Stimulated activated effector memory CD8-positive, alpha-beta T cell treated with anti-CD3 and anti-CD28 coated beads, Interleukin-12 subunit alpha, Interleukin-12 subunit beta, amount 100 ng/mL, for 72 hours (primary cell): ENCODE data around the gene RBFOX2.

Experiments used
- ATAC-seq: fragments of 150-1000 bp; cut with Tn5 transposase; 2 replicates; pipeline ENCODE4 v1.10.0; 2021
- DNase-seq, 2 donors: peaks; one replicate each; pipeline ENCODE4 v3.0.0; 2021 to 2022; ENCODE audit warnings: low spot score in 2 of 2
- H3K27ac Mint-ChIP-seq: one replicate; pipeline ENCODE4 v1.8.0; 2022; ENCODE audit warnings: mild to moderate bottlenecking, mixed read lengths
- H3K36me3 Mint-ChIP-seq: one replicate; pipeline ENCODE4 v1.8.0; 2022; ENCODE audit warnings: mild to moderate bottlenecking, mixed read lengths
- H3K4me1 Mint-ChIP-seq: one replicate; pipeline ENCODE4 v1.8.0; 2022; ENCODE audit warnings: mixed read lengths
- H3K4me3 Mint-ChIP-seq: one replicate; pipeline ENCODE4 v1.8.0; 2022; ENCODE audit warnings: mild to moderate bottlenecking, mixed read lengths
- H3K9me3 Mint-ChIP-seq: one replicate; pipeline ENCODE4 v1.8.0; 2022; ENCODE audit warnings: mixed read lengths

The RBFOX2 gene

DNA sequence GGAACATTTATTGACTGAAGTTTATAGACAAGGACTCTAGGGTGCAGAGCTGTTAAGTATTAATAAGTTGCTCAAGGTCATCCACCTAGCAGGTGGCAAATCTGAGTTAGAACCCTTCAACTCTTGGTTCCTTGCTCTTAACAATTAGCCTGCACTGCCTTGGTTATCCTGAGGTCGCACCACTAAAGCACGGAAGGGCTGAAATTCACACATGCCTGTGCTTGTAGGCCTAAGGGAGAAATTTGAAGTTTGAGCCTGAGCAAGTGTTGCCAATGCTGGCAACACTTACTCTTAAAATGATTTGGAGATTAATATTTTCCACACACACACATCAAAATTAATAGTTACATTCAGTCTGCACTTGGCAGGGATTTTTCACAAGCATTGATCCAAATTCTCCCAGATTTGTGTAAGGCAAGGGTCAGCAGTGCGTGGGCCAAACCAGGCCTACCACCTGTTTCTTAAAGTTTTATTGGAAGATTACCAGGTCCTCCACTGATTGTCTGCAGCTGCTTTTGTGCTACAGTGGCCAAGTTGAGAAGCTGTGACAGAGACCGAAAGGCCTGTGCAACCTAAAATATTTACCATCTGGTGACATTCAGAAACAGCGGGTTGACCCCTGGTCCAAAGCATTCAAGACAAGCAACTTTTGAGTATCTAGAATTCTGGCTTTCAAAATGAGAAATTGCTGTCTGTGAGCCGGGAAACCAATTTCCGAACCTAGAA lies 294.7 kb downstream of the RBFOX2 start:
- Mint-ChIP-seq H3K4me1 (no peaks in the 10 kb centered on the region), H3K9me3 (no peaks in the 10 kb centered on the region), H3K4me3 (no peak overlapping the region), H3K36me3 (no peaks in the 10 kb centered on the region), H3K27ac (no peak overlapping the region)
- no peak for DNase-seq
- no peak for ATAC-seq

DNA sequence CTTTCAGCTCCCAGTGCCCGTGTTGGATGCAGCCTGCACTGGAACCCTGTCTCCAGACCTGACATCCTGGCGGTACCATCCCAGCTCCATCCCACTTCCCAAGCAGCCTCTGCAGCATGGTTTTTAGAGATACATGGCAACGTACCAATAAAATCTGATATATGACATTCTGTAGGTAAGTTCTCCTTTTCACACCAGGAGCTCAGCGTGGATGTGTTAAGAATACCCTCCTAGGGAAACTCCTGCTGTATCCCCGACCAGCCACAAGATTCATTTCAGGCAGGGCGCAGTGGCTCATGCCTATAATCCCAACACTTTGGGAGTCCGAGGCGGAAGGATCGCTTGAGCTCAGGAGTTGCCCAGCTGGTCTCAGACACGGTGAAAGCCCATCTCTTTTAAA lies 295.6 kb downstream of the RBFOX2 start:
- no peaks in the 10 kb centered on the region for H3K4me1 Mint-ChIP-seq
- no peak overlapping the region for H3K27ac Mint-ChIP-seq
- H3K4me3 Mint-ChIP-seq: no peak overlapping the region
- no peaks in the 10 kb centered on the region for H3K36me3 Mint-ChIP-seq
- ATAC-seq (no peak), DNase-seq (no peak)
- no peaks in the 10 kb centered on the region for H3K9me3 Mint-ChIP-seq

DNA sequence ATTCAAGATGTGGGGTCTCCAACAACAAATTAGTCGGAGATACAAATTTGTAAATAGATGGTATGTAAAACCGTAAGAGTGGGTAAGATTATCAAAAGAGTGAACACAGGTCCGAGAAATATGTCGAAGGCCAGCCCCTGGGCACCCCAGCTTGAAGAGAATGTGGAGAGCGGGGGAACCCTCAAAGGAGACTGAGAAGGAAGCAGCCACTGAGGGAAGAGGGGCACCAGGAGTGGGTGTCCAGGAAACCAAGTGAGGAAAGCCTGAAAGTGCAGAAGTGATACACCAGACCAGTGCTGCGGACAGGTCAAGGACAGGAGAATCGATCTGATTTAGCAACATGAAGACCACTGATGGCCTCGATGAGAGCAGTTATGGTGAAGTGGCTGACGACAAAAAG lies 296.5 kb downstream of the RBFOX2 start:
- DNase-seq (no peak), ATAC-seq (no peak)
- no peak overlapping the region for H3K4me3 Mint-ChIP-seq
- no peaks in the 10 kb centered on the region for H3K36me3 Mint-ChIP-seq
- H3K9me3 Mint-ChIP-seq: no peaks in the 10 kb centered on the region
- H3K4me1 Mint-ChIP-seq: no peaks in the 10 kb centered on the region
- H3K27ac Mint-ChIP-seq: no peak overlapping the region

DNA sequence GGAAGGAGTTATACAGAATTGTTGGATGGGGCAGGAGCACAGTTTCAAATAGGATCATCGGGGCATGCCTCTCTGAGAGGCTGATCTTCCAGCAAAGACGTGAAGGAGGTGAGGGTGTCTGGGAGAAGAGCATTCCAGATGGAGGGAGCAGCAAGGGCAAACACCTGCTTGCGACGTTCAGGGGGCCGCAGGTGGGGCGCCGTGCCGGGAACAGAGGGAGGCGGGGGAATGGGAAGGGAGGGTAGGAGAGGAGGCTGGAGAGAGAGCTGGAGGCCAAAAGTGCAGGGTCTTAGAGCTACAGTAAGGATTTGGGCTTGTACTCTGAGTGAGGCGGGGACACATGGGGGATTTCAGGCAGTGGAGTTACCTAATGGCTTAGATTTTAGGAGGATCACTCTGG lies 297.3 kb downstream of the RBFOX2 start:
- Mint-ChIP-seq H3K9me3 (no peaks in the 10 kb centered on the region), H3K36me3 (no peaks in the 10 kb centered on the region), H3K4me3 (no peak overlapping the region), H3K4me1 (no peaks in the 10 kb centered on the region), H3K27ac (no peak overlapping the region)
- no peak for DNase-seq
- no peak for ATAC-seq

DNA sequence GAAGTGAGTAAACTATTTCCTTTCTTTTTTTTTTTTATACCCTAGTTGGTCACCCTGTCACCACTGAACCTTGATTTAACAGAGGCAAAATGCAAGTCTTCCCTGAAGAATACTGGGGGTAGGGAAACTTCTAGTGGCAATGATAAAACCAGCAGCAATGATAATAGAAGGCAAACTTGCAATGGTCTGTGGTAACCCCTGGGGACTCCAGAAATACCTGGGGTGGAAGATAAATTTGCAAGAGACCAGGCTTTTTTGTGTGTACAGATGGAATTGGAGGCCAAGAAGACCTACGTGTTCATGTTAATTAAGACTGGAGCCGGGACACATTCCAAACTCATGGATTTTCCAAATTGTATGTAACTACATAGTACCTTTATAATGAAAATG lies 299.3 kb downstream of the RBFOX2 start:
- Mint-ChIP-seq H3K4me3 (no peak overlapping the region), H3K9me3 (no peaks in the 10 kb centered on the region), H3K4me1 (no peaks in the 10 kb centered on the region), H3K27ac (no peak overlapping the region), H3K36me3 (no peaks in the 10 kb centered on the region)
- DNase-seq: no peak
- ATAC-seq: no peak

DNA sequence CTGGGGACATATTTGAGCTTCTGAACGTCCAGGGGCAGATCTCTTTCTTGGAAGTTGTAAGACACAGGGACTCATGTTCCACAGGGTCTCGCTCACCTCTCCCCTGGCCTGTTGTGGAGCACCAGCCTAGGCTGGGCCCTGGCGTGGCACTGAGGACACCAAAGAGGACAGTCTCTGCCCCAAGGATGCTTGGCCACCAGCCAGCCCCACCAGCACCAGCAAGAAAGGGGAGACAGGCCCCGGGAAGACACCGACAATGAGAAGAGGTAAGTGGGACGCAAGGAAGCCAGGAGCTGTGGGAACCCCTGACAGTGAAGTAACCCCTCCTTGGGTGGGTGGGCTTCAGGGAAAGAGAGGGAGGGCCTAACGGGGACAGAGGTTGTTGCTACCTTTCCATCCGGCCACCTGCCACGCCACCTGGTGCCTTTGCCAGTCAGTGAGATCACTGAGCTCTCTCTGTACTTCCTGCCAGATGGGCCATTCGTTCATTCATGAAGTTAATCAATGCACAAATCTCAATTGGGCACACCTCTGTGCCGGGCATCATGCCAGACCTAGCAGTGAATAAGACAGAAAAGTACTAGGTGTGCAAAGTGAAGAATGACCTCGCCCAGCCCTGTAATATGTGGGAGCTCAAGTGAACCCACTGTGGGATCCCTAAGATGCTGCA lies 299.9 kb downstream of the RBFOX2 start:
- no peak for DNase-seq
- ATAC-seq: no peak
- no peaks in the 10 kb centered on the region for H3K9me3 Mint-ChIP-seq
- no peaks in the 10 kb centered on the region for H3K36me3 Mint-ChIP-seq
- H3K27ac Mint-ChIP-seq: no peak overlapping the region
- H3K4me1 Mint-ChIP-seq: no peaks in the 10 kb centered on the region
- no peak overlapping the region for H3K4me3 Mint-ChIP-seq

DNA sequence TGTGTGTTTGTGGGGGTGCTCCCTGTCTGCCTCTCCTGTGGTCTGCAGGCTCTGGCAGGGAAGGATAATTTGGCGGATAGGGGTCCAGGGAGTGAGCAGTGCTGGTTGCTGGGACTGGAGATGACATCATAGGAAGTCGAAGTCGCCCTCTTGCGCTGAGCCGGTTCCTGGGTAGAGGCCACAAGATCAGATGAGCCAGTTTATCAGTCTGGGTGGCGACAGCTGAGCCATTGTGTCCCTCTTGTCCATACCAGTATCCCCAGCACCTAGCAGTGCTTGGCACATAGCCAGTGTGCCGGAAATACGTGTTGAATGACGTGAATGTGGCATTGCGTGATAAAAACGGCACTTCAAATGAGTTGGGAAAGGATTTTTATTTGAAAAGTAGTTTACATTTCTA lies 301.2 kb downstream of the RBFOX2 start:
- no peak for DNase-seq
- Mint-ChIP-seq H3K27ac (no peak overlapping the region), H3K4me1 (no peaks in the 10 kb centered on the region), H3K4me3 (no peak overlapping the region), H3K36me3 (no peaks in the 10 kb centered on the region), H3K9me3 (no peaks in the 10 kb centered on the region)
- no peak for ATAC-seq

DNA sequence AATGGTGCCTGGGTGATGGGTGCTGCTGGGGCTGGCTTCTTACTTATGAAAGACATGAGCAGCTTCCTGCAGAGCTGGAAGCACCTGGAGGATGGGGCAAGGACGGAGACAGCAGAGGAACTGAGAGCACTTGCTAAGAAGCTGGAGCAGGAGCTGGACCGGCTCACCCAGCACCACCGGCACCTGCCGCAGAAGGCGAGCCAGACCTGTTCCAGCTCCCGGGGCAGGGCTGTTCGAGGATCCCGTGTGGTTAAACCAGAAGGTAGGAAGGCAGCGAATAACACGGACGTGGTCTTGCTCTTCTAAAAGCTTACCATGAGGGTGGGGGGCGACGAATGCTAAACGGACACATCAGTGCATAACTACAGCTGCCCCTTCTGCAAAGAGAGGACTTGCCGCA lies 301.7 kb downstream of the RBFOX2 start:
- DNase-seq (no peak), ATAC-seq (no peak)
- Mint-ChIP-seq H3K36me3 (no peaks in the 10 kb centered on the region), H3K9me3 (no peaks in the 10 kb centered on the region), H3K4me3 (no peak overlapping the region), H3K4me1 (no peaks in the 10 kb centered on the region), H3K27ac (no peak overlapping the region)

DNA sequence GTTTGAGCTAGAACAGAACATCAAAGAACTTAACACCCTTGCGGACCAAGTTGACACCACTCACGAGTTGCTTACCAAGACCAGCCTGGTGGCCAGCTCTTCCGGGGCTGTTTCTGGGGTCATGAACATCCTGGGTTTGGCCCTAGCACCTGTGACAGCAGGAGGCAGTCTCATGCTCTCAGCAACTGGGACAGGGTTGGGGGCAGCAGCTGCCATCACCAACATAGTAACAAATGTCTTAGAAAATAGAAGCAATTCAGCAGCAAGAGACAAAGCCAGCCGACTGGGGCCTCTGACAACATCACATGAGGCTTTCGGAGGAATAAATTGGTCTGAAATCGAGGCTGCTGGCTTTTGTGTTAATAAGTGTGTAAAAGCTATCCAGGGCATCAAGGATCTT lies 302.2 kb downstream of the RBFOX2 start:
- ATAC-seq (no peak), DNase-seq (no peak)
- Mint-ChIP-seq H3K4me3 (no peak overlapping the region), H3K36me3 (no peaks in the 10 kb centered on the region), H3K4me1 (no peaks in the 10 kb centered on the region), H3K27ac (peak overlapping the region; percentile 45), H3K9me3 (no peaks in the 10 kb centered on the region)

DNA sequence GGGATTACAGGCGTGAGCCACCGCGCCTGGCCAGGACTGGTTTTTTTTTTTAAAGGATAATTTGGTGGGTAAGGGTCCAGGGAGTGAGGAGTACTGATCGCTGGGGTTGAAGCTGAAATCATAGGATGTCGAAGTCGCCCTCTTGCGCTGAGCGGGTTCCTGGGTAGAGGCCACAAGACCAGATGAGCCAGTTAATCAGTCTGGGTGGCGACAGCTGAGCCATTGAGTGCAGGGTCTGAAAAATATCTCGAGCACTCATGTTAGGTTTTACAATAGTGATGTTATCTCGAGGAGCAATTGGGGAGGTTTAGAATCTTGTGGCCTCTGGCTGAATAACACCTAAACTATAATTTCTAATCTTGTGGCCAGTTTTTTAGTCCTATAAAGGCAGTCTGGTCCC lies 303.1 kb downstream of the RBFOX2 start:
- H3K4me3 Mint-ChIP-seq: no peak overlapping the region
- DNase-seq (no peak), ATAC-seq (no peak)
- no peak overlapping the region for H3K27ac Mint-ChIP-seq
- no peaks in the 10 kb centered on the region for H3K4me1 Mint-ChIP-seq
- H3K36me3 Mint-ChIP-seq: no peaks in the 10 kb centered on the region
- no peaks in the 10 kb centered on the region for H3K9me3 Mint-ChIP-seq

DNA sequence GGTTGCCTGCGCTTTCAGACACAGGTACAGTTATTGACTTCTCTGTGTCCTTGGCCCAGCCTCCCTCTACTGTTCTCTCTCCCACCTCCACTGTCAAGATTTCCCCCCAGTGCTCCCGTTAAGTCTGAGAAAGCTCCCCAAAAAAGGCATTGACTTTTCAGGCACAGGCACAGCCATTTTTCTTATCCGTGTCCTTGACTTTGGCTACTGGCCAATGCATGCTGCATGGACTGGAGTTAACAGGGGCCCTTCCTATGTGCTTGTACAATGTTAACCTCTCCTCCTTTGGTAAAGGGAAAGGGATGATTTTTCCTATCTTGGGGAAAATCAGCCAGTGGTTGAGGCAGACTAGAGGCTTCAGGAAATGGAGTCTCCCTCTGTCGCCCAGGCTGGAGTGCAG lies 306.7 kb downstream of the RBFOX2 start:
- no peak for DNase-seq
- Mint-ChIP-seq H3K4me3 (no peak overlapping the region), H3K4me1 (no peaks in the 10 kb centered on the region), H3K27ac (no peak overlapping the region), H3K9me3 (no peaks in the 10 kb centered on the region), H3K36me3 (no peaks in the 10 kb centered on the region)
- no peak for ATAC-seq

DNA sequence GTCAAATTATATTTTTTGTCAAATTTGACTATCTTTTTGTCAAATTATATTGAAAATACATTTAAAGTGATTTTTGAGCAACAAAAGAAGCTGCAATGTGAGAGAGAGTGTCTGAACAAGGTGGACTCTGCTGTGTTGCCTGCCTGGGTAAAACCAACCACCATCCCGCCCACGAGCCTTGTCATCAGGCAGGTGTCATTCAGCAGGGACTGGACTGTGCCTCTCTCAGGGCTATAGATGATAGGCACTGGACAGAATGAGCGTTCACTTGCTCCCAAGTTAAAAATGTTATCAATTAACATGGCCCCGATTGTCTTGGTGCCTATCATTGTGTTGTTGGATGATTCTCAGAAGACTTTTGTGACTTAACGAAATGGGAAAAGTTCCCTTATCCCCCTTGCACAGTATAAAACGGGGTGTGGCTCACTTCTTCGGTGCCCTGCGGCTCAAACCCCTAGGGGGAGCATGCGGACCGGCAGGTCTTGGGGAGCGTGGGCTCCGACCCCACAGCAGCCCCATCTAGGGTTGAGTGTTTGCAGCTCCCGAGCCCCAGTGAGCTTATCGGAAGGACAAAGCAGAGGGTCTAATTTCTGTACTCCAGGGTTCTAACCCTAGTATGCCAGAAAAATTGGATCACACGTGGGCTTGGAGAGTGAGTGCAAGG lies 309.3 kb downstream of the RBFOX2 start:
- Mint-ChIP-seq H3K4me1 (no peaks in the 10 kb centered on the region), H3K4me3 (no peak overlapping the region), H3K27ac (no peak overlapping the region), H3K9me3 (no peaks in the 10 kb centered on the region), H3K36me3 (no peaks in the 10 kb centered on the region)
- DNase-seq (no peak), ATAC-seq (no peak)

DNA sequence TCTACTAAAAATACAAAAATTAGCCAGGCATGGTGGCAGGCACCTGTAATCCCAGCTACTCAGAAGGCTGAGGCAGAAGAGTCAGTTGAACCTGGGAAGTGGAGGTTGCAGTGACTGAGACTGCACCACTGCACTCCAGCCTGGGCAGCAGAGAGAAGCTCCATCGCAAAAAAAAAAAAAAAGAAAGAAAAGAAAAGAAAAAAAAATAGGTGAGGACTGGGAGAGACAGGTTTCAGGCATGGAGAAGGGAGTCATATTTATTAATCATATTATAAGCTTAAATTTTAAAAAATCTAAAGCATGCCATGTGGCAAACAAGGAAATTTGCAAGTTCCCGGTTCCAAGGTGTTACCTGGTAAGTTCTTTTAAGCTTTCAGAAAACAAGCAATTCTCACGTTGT lies 311.1 kb downstream of the RBFOX2 start, which contains the start of gene APOL5:
Gene APOL5 (plus strand): TSS at position 301 of the 400 bp plus-strand sequence. CDS start 0 bp downstream, at position 301.
- no peak within 1 kb of the TSS for H3K27ac Mint-ChIP-seq
- H3K9me3 Mint-ChIP-seq: peaks cover 5% of the 10 kb centered on the region
- no peak within 1 kb of the TSS for H3K4me3 Mint-ChIP-seq
- no peak for DNase-seq
- ATAC-seq: no peak
- no peaks in the 10 kb centered on the region for H3K36me3 Mint-ChIP-seq
- H3K4me1 Mint-ChIP-seq: no peaks in the 10 kb centered on the region

DNA sequence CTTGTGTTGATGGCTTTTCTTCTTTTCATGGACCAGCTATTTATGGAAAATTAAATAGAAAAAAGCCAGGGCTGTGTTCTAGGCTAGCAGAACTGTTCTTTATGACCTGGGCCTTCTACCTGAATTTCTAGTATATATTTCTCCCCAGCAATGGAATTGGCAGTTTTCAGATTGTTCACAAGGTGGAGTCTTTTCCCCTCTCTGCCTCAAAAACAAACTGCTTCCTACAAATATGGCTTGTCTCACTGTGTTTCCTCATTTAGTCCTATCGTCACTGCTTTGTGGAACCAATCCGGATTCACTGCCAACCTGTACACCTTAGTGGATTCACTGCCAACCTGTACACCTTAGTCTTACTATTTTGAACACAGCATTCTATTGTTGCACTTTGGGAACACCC lies 316.0 kb downstream of the RBFOX2 start:
- Mint-ChIP-seq H3K4me1 (no peaks in the 10 kb centered on the region), H3K27ac (no peak overlapping the region), H3K9me3 (peaks cover 5% of the 10 kb centered on the region), H3K4me3 (no peak overlapping the region), H3K36me3 (no peaks in the 10 kb centered on the region)
- ATAC-seq (no peak), DNase-seq (no peak)

DNA sequence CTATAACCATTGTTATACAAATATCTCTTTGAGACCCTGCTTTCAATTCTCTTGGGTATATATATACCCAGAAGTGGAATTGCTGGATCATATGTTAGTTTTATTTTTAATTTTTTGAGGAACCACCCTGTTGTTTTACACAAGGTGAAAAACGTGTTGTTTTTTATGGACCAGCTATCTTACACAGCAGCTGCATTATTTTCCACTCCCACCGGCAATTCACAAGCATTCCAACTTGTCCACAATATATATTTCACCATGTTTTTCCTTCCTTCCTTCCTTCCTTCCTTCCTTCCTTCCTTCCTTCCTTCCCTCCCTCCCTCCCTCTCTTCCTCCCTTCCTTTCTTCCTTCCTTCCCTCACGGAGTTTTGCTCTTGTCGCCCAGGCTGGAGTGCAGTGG lies 317.3 kb downstream of the RBFOX2 start:
- H3K4me3 Mint-ChIP-seq: no peak overlapping the region
- ATAC-seq (no peak), DNase-seq (no peak)
- H3K27ac Mint-ChIP-seq: no peak overlapping the region
- no peaks in the 10 kb centered on the region for H3K4me1 Mint-ChIP-seq
- H3K9me3 Mint-ChIP-seq: peaks cover 5% of the 10 kb centered on the region
- H3K36me3 Mint-ChIP-seq: no peaks in the 10 kb centered on the region

DNA sequence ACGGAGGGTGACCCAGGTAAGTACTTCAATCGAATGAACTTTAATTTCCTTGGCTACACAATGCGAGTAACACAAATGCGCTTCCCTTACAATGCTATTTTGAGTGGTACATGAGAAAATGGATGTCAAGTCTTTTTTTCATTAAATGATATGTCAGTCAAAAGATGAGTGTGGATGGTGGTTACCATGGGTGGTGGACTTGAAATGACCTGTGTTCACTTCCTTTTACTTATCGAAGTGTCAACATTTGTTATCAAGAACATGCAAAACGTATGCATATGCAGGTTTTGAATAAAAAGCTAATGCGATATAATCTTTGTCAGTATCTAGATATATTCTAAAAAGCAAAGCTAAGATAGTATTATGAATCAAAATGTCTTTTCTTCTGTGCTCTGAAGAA lies 319.7 kb downstream of the RBFOX2 start:
- no peaks in the 10 kb centered on the region for H3K4me1 Mint-ChIP-seq
- DNase-seq (no peak), ATAC-seq (no peak)
- peaks cover 5% of the 10 kb centered on the region for H3K9me3 Mint-ChIP-seq
- H3K36me3 Mint-ChIP-seq: no peaks in the 10 kb centered on the region
- no peak overlapping the region for H3K27ac Mint-ChIP-seq
- H3K4me3 Mint-ChIP-seq: no peak overlapping the region
